DMS 273 (cell line): ENCODE data around the gene ROBO1.

ENCODE experiments used
- DNase-seq: peaks from one replicate; lab custom pipeline; 2025; ENCODE audit not compliant: unreplicated experiment; lab: John Stamatoyannopoulos, UW

The ROBO1 gene

DNA sequence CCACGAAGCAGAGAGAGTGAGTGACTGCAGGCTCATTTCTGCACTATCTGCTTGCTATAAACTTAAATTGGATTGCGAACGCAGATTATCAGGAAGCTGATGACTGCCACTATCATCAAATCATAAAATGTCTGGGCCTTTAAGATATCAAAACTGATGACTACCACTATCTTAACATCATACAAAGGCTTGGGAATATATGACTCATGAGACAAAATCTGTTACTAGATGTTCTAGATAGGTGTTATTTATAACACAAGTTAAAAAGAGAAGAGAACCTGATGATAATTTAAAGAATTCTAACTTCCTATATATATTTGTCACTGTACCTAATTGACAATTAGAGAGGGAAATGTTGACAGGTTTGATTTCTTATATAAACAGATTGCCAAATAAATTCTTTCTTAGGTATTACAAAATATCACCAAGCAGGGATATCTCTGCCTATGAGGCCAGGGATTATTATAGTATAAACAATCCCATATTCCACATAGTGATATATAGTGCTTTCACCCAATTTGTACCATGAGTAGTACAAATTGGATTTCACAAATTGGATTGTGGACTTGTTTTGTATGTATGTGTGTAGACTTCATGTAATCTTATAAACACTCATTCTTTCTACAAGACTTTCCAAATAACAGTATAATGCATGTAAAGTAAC lies 1157.2 kb downstream of the ROBO1 start:
- DNase-seq: no peak

DNA sequence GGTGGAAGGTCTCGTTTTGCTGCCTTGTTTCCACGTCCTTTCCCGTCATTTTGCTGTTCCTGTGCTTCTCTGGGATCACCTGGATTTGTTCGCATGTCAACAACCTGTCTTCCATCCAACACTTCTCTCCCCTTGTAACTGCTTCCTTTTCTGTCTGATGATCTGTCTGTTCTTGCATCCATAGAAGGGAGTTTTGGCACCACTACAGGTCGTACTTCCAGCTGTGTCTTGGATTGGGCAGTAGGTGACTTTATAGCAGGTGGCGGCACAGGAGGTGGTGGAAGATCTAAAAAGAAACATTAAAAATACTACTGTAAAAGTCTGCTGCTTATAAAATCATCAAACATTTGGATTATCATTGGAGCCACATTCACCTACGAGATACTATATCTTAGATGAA lies 1161.0 kb downstream of the ROBO1 start:
- no peak for DNase-seq

DNA sequence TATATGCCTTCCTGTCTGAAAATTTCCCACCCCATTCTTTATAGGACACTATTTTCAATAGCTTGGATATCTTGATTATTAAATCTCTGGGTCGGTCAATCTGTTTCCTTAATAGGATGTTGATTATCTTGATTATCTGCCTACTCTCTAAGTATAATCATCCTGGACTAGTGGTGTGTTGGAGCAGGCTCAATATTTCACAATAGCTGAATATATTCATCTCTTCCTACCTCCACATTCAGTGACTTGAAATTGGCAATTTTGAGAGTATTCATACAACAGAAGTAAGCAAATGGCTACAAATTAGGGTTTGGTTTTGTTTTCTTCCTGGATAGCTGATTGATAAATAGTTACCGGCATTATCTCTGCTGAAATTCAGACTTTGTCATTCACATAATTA lies 1162.6 kb downstream of the ROBO1 start:
- no peak for DNase-seq

DNA sequence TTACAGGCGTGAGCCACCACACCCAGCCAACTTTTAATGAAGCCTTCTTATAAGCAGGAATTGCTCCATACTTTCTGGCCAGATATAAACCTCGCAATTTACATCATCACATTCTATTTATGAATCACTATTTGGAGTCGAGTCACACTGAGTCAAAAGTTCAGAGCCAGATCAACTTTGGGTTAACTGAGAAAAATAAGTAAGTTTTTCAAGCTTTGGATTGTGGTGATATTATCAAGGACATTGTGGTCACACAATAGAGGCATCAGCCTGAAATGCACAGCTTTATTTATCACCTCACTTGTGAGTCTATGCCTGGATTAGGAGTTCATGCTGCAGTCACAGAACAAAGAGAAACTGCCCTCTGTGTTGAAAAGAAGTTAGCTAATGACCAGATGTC lies 1163.5 kb downstream of the ROBO1 start:
- no peak for DNase-seq

DNA sequence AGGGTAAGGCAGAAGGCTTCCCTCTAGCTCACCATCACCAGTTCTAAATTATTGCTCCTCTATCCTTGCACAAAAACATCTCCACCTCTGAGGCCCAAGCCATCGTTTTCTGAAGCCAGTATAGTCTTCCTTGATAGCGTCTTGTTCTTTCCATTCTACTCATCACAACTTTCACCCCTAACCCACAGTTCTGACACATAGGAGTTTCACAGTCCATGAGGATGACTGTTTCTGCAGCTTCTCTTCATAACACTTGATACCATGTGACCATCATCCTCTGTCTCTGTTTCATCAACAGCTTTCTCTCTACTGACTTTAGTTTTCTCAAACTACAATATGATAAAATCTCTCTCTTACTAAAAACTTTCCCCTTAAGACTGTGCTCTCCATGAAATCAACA lies 1166.5 kb downstream of the ROBO1 start:
- DNase-seq: no peak

DNA sequence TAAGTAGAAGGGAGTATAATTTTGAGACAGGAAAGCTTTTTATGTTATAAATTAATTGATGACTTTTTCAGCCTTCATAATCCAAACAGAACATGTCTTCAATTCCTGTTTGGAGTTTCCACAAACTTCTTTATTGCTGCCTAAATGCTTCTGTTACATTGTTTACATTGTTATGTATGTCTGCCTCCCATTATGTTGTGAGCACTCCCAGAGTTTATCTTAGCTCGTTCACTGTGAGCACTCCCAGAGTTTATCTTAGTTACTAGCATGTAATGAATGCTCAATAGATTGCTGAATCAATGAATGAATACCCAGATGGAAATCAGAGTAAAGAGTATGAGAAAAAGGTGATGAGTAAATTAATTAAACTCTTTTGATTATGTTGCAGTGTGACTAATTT lies 1178.0 kb downstream of the ROBO1 start:
- no peak for DNase-seq

DNA sequence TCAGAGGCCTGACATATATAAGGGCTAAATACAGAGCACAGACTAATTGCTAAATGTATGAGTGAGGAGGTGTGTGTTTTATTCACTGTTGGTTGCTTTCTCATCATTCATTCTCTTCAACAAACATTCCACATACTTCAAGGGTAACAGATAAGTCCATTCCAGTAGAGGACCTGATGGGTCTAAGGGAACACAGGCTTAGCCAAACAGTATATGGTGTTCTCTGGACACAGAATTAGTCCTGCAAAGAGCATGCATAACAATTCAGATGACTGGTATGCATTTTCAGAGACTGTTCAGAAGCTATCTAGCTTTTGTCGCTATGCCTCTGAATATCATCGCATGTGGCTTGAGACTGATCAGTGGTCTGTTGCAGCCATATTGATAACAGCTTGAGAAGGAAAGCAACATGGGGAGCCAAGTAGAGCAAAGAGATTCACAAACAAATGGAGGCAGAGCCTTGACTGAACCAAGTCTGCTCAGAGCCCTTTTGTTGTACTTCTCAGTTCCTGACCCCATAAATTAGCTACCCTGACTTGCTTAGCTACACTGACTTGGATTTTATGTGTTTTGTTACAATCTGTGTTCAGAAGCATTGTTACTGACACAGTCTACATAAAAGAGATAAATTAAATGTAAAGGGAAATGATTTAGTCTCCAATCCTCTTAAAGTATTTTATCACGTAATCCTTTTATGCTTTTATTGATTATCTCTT lies 1178.7 kb downstream of the ROBO1 start:
- DNase-seq: no peak

DNA sequence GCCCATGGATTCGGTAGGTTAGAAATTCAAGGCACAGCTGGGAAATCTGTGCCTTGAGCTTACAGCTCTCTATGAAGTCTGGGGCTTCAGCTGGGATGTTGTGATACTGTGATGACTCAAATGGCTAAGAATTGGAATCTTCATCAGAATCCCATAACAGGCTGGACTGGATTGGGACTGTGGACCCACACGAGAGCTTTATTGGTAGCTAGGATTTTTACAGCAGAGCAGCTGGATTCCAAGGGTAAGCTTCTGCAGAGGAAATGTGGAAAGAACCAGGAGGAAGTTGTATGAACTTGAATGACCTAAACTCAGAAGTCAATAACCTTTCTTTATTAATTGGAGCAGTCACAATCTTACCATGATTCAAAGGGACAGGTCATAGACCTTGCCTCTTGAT lies 1187.1 kb downstream of the ROBO1 start:
- DNase-seq: no peak

DNA sequence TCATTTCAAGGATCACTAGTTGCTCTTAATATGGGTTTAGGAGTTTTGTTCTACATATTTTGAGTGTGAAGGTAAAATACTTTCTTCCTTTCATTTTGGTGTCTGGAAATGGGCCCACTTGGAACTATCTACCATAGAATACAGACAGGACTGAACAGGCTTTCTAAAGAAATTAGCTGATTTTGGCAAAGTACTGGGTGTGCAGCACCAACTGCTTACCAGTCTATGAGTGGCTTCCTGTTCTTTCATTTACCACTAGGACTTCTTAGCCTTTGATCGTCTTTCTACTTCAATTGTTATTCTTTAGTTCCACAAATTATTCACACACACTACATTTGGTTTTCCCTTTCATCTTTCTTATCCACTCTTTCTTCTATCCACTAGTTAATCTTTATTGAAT lies 1196.3 kb downstream of the ROBO1 start:
- no peak for DNase-seq

DNA sequence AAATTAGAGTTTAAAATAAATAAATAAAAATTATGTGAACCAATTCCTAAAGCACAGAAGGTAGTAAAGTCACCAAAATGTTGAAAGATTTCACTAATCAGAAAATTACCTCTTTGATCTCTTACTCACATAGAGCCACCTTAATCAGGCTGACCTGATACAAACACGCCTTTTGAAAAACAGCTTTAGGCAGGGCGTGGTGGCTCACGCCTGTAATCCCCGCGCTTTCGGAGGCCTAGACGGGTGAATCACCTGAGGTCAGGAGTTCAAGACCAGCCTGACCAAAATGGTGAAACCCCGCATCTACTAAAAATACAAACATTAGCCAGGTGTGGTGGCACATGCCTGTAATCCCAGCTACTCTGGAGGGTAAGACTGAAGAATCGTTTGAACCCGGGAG lies 1197.3 kb downstream of the ROBO1 start:
- DNase-seq: no peak

DNA sequence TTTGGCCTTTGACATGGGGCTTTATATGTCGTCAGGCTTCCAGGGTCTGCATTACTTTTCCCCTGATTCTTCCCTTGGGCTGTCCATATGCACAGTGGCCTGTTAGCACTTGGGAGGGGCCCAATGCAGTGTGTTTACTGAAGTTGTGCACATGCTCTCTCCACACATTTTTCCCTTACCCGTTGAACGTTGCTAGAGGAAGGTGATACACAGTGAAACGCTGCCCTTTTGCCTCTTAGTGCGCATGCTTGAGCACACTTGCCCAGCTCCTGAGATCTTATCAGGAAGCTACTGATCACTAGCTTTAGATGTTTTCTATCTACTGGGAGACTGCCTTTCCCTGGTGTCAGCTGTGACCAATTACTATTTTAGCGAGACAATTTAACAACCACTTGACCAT lies 1198.0 kb downstream of the ROBO1 start:
- no peak for DNase-seq

DNA sequence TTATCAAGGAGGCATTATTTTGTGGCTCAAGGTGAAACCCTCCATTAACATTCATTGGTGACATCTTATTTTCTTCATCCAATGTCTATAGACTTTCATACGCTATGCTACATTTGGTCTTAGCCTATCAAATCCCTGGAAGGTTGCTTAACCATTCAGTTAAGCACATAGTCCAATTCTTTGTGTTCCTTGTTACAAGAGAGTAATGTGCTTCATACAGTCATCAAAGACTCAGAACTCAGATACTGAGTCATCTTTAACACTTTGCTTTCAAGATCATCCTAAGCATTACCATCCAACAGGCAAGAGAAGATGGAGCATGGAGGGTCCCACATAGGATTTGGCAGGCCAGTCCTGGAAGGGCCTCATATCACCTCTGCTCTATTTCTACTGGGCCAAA lies 1202.1 kb downstream of the ROBO1 start:
- DNase-seq: no peak

DNA sequence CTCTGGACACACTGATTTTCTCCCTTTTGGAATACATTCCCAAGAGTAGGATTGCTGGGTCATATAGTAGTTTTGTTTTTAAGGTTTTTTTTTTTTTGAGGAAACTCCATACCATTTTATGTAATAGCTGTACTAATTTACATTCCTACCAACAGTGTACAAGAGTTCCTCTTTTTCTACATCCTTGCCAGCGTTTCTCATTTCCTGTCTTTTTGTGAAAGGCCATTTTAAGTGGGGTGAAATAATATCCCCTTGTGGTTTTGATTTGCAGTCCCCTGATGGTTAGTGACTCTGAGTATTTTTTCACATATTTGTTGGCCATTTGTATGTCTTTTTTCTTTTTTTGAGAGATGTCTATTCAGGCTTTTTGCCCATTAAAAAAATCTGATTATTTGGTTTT lies 1205.5 kb downstream of the ROBO1 start:
- no peak for DNase-seq
